HepG2 (cell line): ENCODE measurements around the gene RIMBP2. TPM values are rescaled to one million over a fixed set of nuclear protein-coding genes. Genes with fewer than 3 reads are reported as not detected.

Experiments
- ATAC-seq: fragments of 200-7000 bp; cut with Tn5 transposase; 3 replicates; pipeline ENCODE4 v1.9.1; 2020; ENCODE audit warnings: mild to moderate bottlenecking, moderate library complexity
- BruUV-seq: library from RNA; stranded (reverse); fragments of 400-500 nt; replicated peaks from 2 replicates; lab custom pipeline; 2021; lab: Mats Ljungman, UMichigan
- CTCF ChIA-PET: fragments of 300-600 bp; formaldehyde crosslinking; extraction: SDS; loops from one replicate; lab custom pipeline; 2021; ENCODE audit warnings: low total read pairs, inconsistent platforms, low intra/inter-chr PET ratio; lab: Yijun Ruan, JAX
- POLR2A ChIA-PET: fragments of 350-600 bp; sonication (Branson Sonifier 250); formaldehyde crosslinking; loops from one replicate; lab custom pipeline; 2020; ENCODE audit warnings: antibody characterized with exemption, inconsistent platforms; lab: Yijun Ruan, JAX
- DNase-seq: peaks from one replicate; pipeline ENCODE4 v3.0.0-alpha.2; 2015; ENCODE audit warnings: low spot score
- FAIRE-seq: peaks from 3 replicates; lab custom pipeline; 2011; peaks lifted over from hg19 to GRCh38; lab: Jason Lieb, UNC
- H2AFZ ChIP-seq: one replicate; pipeline ENCODE4 v1.6.1; 2011; ENCODE audit warnings: low read length, inconsistent platforms
- H3K27ac ChIP-seq: fragments of 300-600 bp; 3 replicates; pipeline ENCODE4 v1.8.0; 2011; ENCODE audit warnings: mixed run types, mild to moderate bottlenecking, mixed read lengths, low read length, inconsistent platforms; ENCODE audit not compliant: insufficient read depth; ENCODE audit errors: extremely low read length
- H3K27me3 ChIP-seq, 2 experiments: fragments of 200-600 bp in 1 of 2; 2 replicates in 1 of 2; 3 replicates in 1 of 2; pipeline versions ENCODE4 v1.6.0 to v1.8.0; 2011; ENCODE audit warnings: low read length in 2 of 2, mild to moderate bottlenecking in 2 of 2, moderate library complexity in 2 of 2, inconsistent platforms in 1 of 2; ENCODE audit not compliant: insufficient read depth in 2 of 2, control insufficient read depth in 1 of 2
- H3K36me3 ChIP-seq, 2 experiments: fragments of 200-600 bp in 1 of 2; replicated peaks in 1 of 2; 2 replicates in 1 of 2; 3 replicates in 1 of 2; pipeline versions ENCODE4 v1.5.1 to v1.8.0; 2011; ENCODE audit warnings: low read length in 2 of 2, inconsistent platforms in 1 of 2; ENCODE audit not compliant: insufficient read depth in 2 of 2, control insufficient read depth in 1 of 2
- H3K4me1 ChIP-seq: 2 replicates; pipeline ENCODE4 v1.5.1; 2012; ENCODE audit warnings: low read length, inconsistent platforms; ENCODE audit not compliant: insufficient read depth
- H3K4me2 ChIP-seq: 2 replicates; pipeline ENCODE4 v1.6.0; 2011; ENCODE audit warnings: low read depth, low read length, inconsistent platforms
- H3K4me3 ChIP-seq, 3 experiments: fragments of 200-600 bp in 1 of 3; sonication (generic), shearing (Covaris generic) in 1 of 3; replicated peaks in 1 of 3; 2 replicates each; pipeline ENCODE4 v1.5.1; 2011 to 2016; ENCODE audit warnings: low read length in 3 of 3, inconsistent platforms in 2 of 3, low read depth in 2 of 3, mild to moderate bottlenecking in 2 of 3, control low read depth in 1 of 3, mixed read lengths in 1 of 3; ENCODE audit not compliant: insufficient read depth in 1 of 3
- H3K79me2 ChIP-seq: one replicate; pipeline ENCODE4 v1.6.1; 2011; ENCODE audit warnings: low read length, inconsistent platforms; ENCODE audit not compliant: insufficient read depth
- H3K9ac ChIP-seq: 2 replicates; pipeline ENCODE4 v1.6.0; 2011; ENCODE audit warnings: mild to moderate bottlenecking, low read depth, low read length, inconsistent platforms; ENCODE audit not compliant: insufficient read depth
- H3K9me3 ChIP-seq: 2 replicates; pipeline ENCODE4 v1.5.1; 2012; ENCODE audit warnings: mild to moderate bottlenecking, low read length
- H4K20me1 ChIP-seq: 2 replicates; pipeline ENCODE4 v1.6.0; 2011; ENCODE audit warnings: inconsistent platforms, mild to moderate bottlenecking, low read length, moderate library complexity; ENCODE audit not compliant: insufficient read depth
- E2F1 ChIP-seq: sonication (generic); formaldehyde crosslinking; IDR thresholded peaks from 2 replicates; pipeline ENCODE4 v1.5.0; 2020; ENCODE audit warnings: missing genetic modification reagents
- ELF3 ChIP-seq: IDR thresholded peaks from 2 replicates; pipeline ENCODE4 v1.6.1; 2016; ENCODE audit warnings: missing genetic modification reagents, missing compliant biosample characterization
- HNRNPUL1 ChIP-seq: fragments of 200-400 bp; formaldehyde crosslinking; IDR thresholded peaks from 2 replicates; pipeline ENCODE4 v1.6.1; 2017; ENCODE audit warnings: low read depth, mild to moderate bottlenecking, low read length, moderate library complexity
- HOXA7 ChIP-seq: sonication (generic); formaldehyde crosslinking; IDR thresholded peaks from 2 replicates; pipeline ENCODE4 v1.8.1; 2022; ENCODE audit warnings: mild to moderate bottlenecking, missing genetic modification reagents, moderate library complexity
- KAT7 ChIP-seq: IDR thresholded peaks from 2 replicates; pipeline ENCODE4 v1.6.1; 2018; ENCODE audit warnings: borderline replicate concordance, missing compliant biosample characterization
- MXI1 ChIP-seq: IDR thresholded peaks from 3 replicates; pipeline ENCODE4 v1.6.1; 2012; ENCODE audit warnings: low read depth, low read length, inconsistent platforms, borderline replicate concordance
- REST ChIP-seq, 2 experiments: IDR thresholded peaks; 2 replicates each; pipeline ENCODE4 v1.6.1; 2011 to 2012; ENCODE audit warnings: low read length in 2 of 2, borderline replicate concordance in 1 of 2, low read depth in 1 of 2, mild to moderate bottlenecking in 1 of 2, moderate library complexity in 1 of 2
- RFX3 ChIP-seq: IDR thresholded peaks from 2 replicates; pipeline ENCODE4 v1.6.1; 2016; ENCODE audit warnings: missing biosample characterization, missing genetic modification reagents
- SNAPC5 ChIP-seq: sonication (generic); formaldehyde crosslinking; IDR thresholded peaks from 2 replicates; pipeline ENCODE4 v1.8.1; 2023; ENCODE audit warnings: mild to moderate bottlenecking, missing genetic modification reagents, borderline replicate concordance
- TRIM24 ChIP-seq: sonication (generic); formaldehyde crosslinking; IDR thresholded peaks from 2 replicates; pipeline ENCODE4 v1.8.0; 2022; ENCODE audit warnings: mild to moderate bottlenecking, missing genetic modification reagents
- ZNF101 ChIP-seq: sonication (generic); formaldehyde crosslinking; IDR thresholded peaks from 2 replicates; pipeline ENCODE4 v1.4.0; 2020; ENCODE audit warnings: mild to moderate bottlenecking, low read depth, missing genetic modification reagents, borderline replicate concordance
- ZNF234 ChIP-seq: sonication (generic); formaldehyde crosslinking; conservative IDR thresholded peaks from 2 replicates; pipeline ENCODE4 v1.5.1; 2020; ENCODE audit warnings: mild to moderate bottlenecking, missing genetic modification reagents
- ZNF382 ChIP-seq: sonication (generic); formaldehyde crosslinking; IDR thresholded peaks from 2 replicates; pipeline ENCODE4 v1.5.0; 2020; ENCODE audit warnings: missing genetic modification reagents, mild to moderate bottlenecking, borderline replicate concordance
- ZNF567 ChIP-seq: sonication (generic); formaldehyde crosslinking; IDR thresholded peaks from 2 replicates; pipeline ENCODE4 v1.8.1; 2023; ENCODE audit warnings: mild to moderate bottlenecking, missing genetic modification reagents, borderline replicate concordance
- ZNF644 ChIP-seq: IDR thresholded peaks from 2 replicates; pipeline ENCODE4 v1.6.1; 2016; ENCODE audit warnings: low read depth
- ZNF7 ChIP-seq: IDR thresholded peaks from 2 replicates; pipeline ENCODE4 v1.6.1; 2016; ENCODE audit warnings: missing biosample characterization, missing genetic modification reagents
- ZNF746 ChIP-seq: sonication (generic); formaldehyde crosslinking; IDR thresholded peaks from 2 replicates; pipeline ENCODE4 v1.8.0; 2022; ENCODE audit warnings: mild to moderate bottlenecking, missing genetic modification reagents
- ZNF790 ChIP-seq: sonication (generic); formaldehyde crosslinking; IDR thresholded peaks from 2 replicates; pipeline ENCODE4 v1.8.0; 2022; ENCODE audit warnings: missing genetic modification reagents, mild to moderate bottlenecking, borderline replicate concordance
- ZSCAN30 ChIP-seq: sonication (generic); formaldehyde crosslinking; IDR thresholded peaks from 2 replicates; pipeline ENCODE4 v1.5.0; 2020; ENCODE audit warnings: mild to moderate bottlenecking, missing genetic modification reagents
- WGBS: methylation state at CpG from one replicate; pipeline ENCODE4 v1.1.6; 2017; ENCODE audit warnings: low lambda C conversion rate; 5-methylcytosine and 5-hydroxymethylcytosine counted together
- in situ Hi-C: cut with HindIII; loops from 2 replicates; pipeline ENCODE4 v1.10.0; 2017; ENCODE audit warnings: low pct_unique_long_range_greater_than_20kb; ENCODE audit not compliant: extremely low pct_ligation_motif_present
- intact Hi-C: fragments of 100-400 bp; cut with micrococcal nuclease; formaldehyde crosslinking; loops from one replicate; pipeline ENCODE4 v1.10.0; 2022; ENCODE audit not compliant: unreplicated experiment
- polyA plus RNA-seq, 8 experiments: library from polyadenylated mRNA; depleted of rRNA in 3 of 8; stranded (reverse) in 7 of 8; unstranded in 1 of 8; fragments of >200 nt; fragmentation: Illumina TruSeq in 4 of 8; extraction: Trizol in 4 of 8; gene quantifications; 2 replicates each; pipeline versions ENCODE4 v1.2.1 to v1.2.3, GENCODE V29; 2011 to 2016; ENCODE audit warnings: low read depth in 4 of 8, missing spikeins in 1 of 8, mixed read lengths in 1 of 8; ENCODE audit not compliant: insufficient read depth in 1 of 8
- total RNA-seq, 5 experiments: library from RNA; depleted of rRNA; stranded (reverse); fragments of >200 nt; fragmentation: Illumina TruSeq; extraction: Trizol; gene quantifications; 2 replicates each; pipeline ENCODE4 v1.2.3, GENCODE V29; 2016; ENCODE audit warnings: low read depth in 1 of 5
- TF ChIP-seq, protein P1 (sequence below): sonication (generic); formaldehyde crosslinking; IDR thresholded peaks from 2 replicates; pipeline ENCODE4 v1.8.1; 2023; ENCODE audit warnings: mild to moderate bottlenecking, missing genetic modification reagents

Gene RIMBP2
- total and polyA plus RNA-seq, 2 of the 13 experiments (the other 11 are each of a cell fraction or from before 2014, with no cell fraction given) = 0.03 TPM; not detected in 1

DNA sequence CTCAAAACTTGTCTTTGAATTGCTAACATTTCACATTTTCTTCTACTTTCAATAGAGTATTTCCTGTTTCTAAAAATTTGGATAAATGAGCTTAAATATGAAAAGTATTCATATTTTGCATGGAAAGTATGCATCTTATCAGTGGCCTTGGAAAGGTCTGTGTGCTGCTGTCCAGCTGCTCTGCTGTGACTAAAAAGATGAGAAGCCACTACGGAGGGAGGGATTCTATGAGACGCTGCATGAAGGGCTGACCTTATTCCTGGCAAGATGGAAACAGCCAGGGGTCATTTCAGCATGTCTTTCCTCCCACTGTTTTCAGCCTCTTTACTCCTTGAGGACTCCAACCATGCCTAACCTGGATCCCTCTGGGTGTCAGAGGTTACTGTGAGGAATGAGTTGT lies 365.4 kb downstream of the RIMBP2 start:
- Histone ChIP-seq H3K4me3 (no peak overlapping the region), H3K27me3 (peaks cover 0 to 30% of the 10 kb centered on the region in 2 experiments; a peak in 3 of 5 replicates), H3K79me2 (no peaks in the 10 kb centered on the region), H3K4me2 (no peak overlapping the region), H3K27ac (no peak overlapping the region), H4K20me1 (no peaks in the 10 kb centered on the region), H3K9ac (no peak overlapping the region), H3K9me3 (no peaks in the 10 kb centered on the region), H2AFZ (no peak overlapping the region), H3K36me3 (no peaks in the 10 kb centered on the region), H3K4me1 (no peaks in the 10 kb centered on the region)
- ATAC-seq = no peak
- TF ChIP-seq ZSCAN30 (no peak), ZNF567 (no peak), REST (IDR thresholded peaks at IDR 0.05; ENCODE audit: borderline replicate concordance in 1 of 2, low read depth in 1 of 2, low read length in 2 of 2) (no peak), KAT7 (CRISPR knock-in tag) (no peak), RFX3 (CRISPR knock-in tag) (no peak), ZNF382 (no peak), MXI1 (no peak), ZNF7 (CRISPR knock-in tag) (no peak), E2F1 (CRISPR knock-in tag) (no peak), HNRNPUL1 (no peak), ZNF790 (CRISPR knock-in tag) (no peak), ZNF101 (CRISPR knock-in tag) (no peak), ZNF234 (CRISPR knock-in tag) (no peak), ZNF746 (CRISPR knock-in tag) (no peak), ELF3 (no peak), HOXA7 (CRISPR knock-in tag) (no peak), ZNF644 (CRISPR knock-in tag) (no peak), TRIM24 (CRISPR knock-in tag) (no peak), SNAPC5 (no peak)
- TF ChIP-seq, protein P1, sequence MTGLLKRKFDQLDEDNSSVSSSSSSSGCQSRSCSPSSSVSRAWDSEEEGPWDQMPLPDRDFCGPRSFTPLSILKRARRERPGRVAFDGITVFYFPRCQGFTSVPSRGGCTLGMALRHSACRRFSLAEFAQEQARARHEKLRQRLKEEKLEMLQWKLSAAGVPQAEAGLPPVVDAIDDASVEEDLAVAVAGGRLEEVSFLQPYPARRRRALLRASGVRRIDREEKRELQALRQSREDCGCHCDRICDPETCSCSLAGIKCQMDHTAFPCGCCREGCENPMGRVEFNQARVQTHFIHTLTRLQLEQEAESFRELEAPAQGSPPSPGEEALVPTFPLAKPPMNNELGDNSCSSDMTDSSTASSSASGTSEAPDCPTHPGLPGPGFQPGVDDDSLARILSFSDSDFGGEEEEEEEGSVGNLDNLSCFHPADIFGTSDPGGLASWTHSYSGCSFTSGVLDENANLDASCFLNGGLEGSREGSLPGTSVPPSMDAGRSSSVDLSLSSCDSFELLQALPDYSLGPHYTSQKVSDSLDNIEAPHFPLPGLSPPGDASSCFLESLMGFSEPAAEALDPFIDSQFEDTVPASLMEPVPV (CRISPR knock-in tag) = no peak
- FAIRE-seq = no peak
- intact Hi-C loops (no loop called here), in situ Hi-C loops (no loop called here)
- ChIA-PET CTCF (no interaction called here), POLR2A (no interaction called here)
- DNase-seq = no peak
- WGBS = 0% methylated on average over 2 of the region's 2 CpGs
- BruUV-seq = no TSS peak
